Tibial nerve (tissue), 3 donors: ENCODE data around the gene SH3RF3.

Experiments
- EP300 ChIP-seq, 2 donors: sonication (generic); formaldehyde crosslinking; IDR thresholded peaks; one replicate each; pipeline ENCODE4 v1.6.1; 2017; ENCODE audit warnings: antibody characterized with exemption in 2 of 2, mild to moderate bottlenecking in 1 of 2
- POLR2A ChIP-seq, 2 donors: fragments of 450-650 bp; IDR thresholded peaks; one replicate each; pipeline ENCODE4 v1.6.1; 2017; ENCODE audit warnings: antibody characterized with exemption in 2 of 2, mild to moderate bottlenecking in 2 of 2, moderate library complexity in 2 of 2

DNA sequence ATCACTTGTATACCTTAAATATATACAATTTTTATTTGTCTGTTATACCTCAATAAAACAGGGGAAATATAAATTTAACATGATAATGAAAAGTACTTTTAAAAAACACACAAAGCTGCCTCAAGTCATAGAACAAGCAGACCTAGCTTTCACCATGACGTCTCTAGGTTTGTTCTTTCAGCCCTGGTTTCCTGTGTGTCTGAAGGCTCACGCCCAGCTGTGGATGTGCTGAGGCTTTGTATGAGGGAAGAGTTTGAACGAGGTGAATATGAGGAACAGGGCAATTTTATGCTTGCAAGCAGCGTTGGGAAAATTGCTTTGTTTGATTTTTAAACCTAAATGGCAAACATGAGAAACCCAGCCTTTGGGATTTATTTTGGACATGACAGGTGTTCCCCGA lies 15.3 kb downstream of the SH3RF3 start:
- TF ChIP-seq POLR2A (IDR thresholded peaks at IDR 0.05) (no peak), EP300 (IDR thresholded peaks at IDR 0.05) (no peak)
